Measurements from ENCODE around the gene CCT3.
A peak's percentile ranks its signal among the peaks of the same experiment; 100 is the strongest.

Gene CCT3

GRCh38 chr1:156282479-156283222 lies 55.4 kb downstream of the CCT3 start, which contains the start of gene SMG5:
SMG5 (minus strand) TSS chr1:156282825; CDS start chr1:156282680, 145 bp downstream.
- H3K9me3 ChIP-seq: no peaks in the 10 kb centered on the region
- TF ChIP-seq CTCF (IDR thresholded peaks at IDR 0.05): peak; percentile 39
- peak within 1 kb of the TSS; percentile 90 to 92 for H3K4me3 ChIP-seq (ENCODE audit: low read depth in 1 of 2, low read length in 1 of 2)
- peak within 1 kb of the TSS; percentile 94 for H3K27ac ChIP-seq
- H3K36me3 ChIP-seq: peaks cover 33% of the 10 kb centered on the region
- H3K4me1 ChIP-seq (ENCODE audit: control insufficient read depth in 1 of 2, insufficient read depth in 1 of 2, low read depth in 1 of 2, low read length in 1 of 2): peaks cover 72 to 76% of the 10 kb centered on the region in 2 experiments
- H3K27me3 ChIP-seq: no peaks in the 10 kb centered on the region

DNA sequence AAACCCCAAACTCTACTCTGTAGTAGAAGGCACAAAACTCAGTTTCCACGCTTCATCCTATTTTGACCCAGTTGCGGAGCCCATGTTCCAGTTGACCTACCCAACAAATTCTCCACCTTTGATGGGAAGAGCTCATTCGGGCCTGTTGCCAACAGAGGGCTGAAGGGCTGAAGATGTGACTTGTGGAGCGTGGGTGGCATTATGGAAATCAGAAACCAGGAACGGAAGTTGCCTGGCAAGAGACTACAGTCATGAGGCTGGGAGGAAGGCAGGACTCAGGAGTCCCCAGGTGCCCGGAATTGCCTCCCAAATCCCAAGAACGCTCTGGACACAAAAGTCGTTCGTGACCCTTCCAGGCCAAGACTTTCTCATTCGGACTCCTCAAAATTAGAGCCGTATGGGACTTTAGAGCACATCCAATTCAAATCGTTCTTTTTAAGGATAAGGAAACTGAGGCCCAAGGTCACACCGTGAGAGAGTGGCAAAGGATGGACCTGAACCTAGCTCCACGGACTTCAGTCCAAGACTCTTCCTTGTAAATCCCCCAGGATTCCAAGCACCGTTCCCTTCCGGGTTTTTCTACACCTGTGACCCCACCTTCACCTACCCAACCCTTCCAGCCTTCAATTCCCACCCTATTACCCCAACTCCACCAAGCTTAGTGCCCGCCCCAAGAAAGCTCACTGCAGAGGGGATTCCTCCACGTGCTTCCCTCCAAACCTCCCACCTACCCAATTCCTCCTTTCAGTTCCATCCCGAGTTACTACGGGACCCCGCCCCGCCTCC lies 56.2 kb downstream of the CCT3 start:
- H3K4me3 ChIP-seq (ENCODE audit: low read depth in 1 of 2, low read length in 1 of 2): peak overlapping the region; percentile 90 to 92
- peaks cover 80 to 84% of the 10 kb centered on the region in 2 experiments for H3K4me1 ChIP-seq (ENCODE audit: control insufficient read depth in 1 of 2, insufficient read depth in 1 of 2, low read depth in 1 of 2, low read length in 1 of 2)
- H3K36me3 ChIP-seq: peaks cover 30% of the 10 kb centered on the region
- H3K27me3 ChIP-seq: no peaks in the 10 kb centered on the region
- no peaks in the 10 kb centered on the region for H3K9me3 ChIP-seq
- no peak for TF ChIP-seq CTCF (IDR thresholded peaks at IDR 0.05)
- peak overlapping the region; percentile 94 for H3K27ac ChIP-seq

DNA sequence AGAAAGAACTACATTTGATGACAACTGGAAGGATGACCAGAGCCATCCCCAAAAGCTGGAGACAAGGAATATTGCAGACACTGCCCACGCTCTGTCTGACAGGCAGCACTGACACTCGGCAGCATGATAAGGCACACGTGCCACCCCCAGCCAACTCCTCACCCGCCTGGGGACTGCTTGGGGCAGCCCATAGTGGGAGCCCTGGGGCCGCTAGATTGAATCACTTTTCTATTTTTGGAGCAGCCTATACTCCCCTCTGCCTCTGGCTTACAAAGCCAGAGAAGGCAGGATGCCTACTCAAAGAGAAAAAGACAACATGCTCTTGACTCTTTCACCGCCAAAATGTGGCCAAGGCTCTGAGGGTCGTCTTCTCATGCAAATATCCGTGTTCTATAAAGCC lies 56.8 kb downstream of the CCT3 start:
- Histone ChIP-seq H3K27ac (peak overlapping the region; percentile 94), H3K36me3 (peaks cover 26% of the 10 kb centered on the region)
- no peak for TF ChIP-seq CTCF (IDR thresholded peaks at IDR 0.05)

DNA sequence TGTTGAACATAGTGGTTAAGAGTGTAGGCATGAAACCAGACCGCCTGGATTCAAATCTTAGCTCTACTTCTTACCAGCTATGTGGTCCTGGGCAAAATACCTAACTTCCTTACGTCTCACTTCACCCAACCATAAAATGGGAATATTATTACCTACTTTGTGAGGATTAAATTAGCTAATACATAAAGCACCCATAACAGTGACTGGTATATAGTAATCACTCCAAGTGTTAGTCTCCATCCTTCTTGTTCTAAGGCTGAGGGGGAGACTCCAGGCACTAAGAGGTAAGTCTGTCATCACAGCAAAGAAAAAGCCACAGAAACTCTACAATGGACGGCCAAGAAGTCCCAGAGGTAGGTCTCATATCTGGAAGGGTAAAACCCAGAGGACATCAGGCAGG lies 58.3 kb downstream of the CCT3 start:
- TF ChIP-seq CTCF (IDR thresholded peaks at IDR 0.05): no peak
- no peaks in the 10 kb centered on the region for H3K9me3 ChIP-seq
- H3K4me3 ChIP-seq (ENCODE audit: low read depth in 1 of 2, low read length in 1 of 2): no peak overlapping the region
- peak overlapping the region; percentile 94 for H3K27ac ChIP-seq
- H3K4me1 ChIP-seq (ENCODE audit: control insufficient read depth in 1 of 2, insufficient read depth in 1 of 2, low read depth in 1 of 2, low read length in 1 of 2): peaks cover 91 to 95% of the 10 kb centered on the region in 2 experiments
- no peaks in the 10 kb centered on the region for H3K27me3 ChIP-seq
- H3K36me3 ChIP-seq: peaks cover 23% of the 10 kb centered on the region

More for the DNA sequence above, 56.8 kb downstream of the CCT3 start:
- H3K4me1 ChIP-seq (ENCODE audit: control insufficient read depth in 1 of 2, insufficient read depth in 1 of 2, low read depth in 1 of 2, low read length in 1 of 2): peaks cover 86 to 90% of the 10 kb centered on the region in 2 experiments
- H3K9me3 ChIP-seq: no peaks in the 10 kb centered on the region
- no peaks in the 10 kb centered on the region for H3K27me3 ChIP-seq
- peak overlapping the region; percentile 90 to 92 for H3K4me3 ChIP-seq (ENCODE audit: low read depth in 1 of 2, low read length in 1 of 2)

DNA sequence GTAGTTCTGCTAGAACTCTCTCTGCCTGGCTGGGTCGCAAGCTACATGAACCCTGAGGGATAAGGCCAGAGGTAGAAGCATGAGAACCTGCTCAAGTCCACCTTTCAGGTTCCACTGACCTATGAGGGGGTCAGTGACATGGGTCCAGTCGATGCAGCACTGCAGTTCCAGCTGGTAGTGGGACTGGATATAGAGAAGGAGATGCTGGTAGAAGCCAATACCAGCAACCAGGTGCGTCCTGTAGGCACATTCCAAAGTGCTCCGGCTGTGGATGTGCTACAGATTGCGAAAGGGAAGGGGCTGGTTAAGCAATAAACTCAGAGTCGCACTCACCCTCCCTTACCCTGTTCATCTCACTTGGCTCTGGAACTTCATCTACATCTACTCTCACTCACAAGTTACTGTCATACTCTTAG lies 61.1 kb downstream of the CCT3 start:
- Histone ChIP-seq H3K4me3 (ENCODE audit: low read depth in 1 of 2, low read length in 1 of 2) (peak overlapping the region; percentile 25 to 50), H3K27ac (peak overlapping the region; percentile 94), H3K36me3 (peaks cover 52% of the 10 kb centered on the region)

More for the DNA sequence above, 61.1 kb downstream of the CCT3 start:
- Histone ChIP-seq H3K27me3 (no peaks in the 10 kb centered on the region), H3K4me1 (ENCODE audit: control insufficient read depth in 1 of 2, insufficient read depth in 1 of 2, low read depth in 1 of 2, low read length in 1 of 2) (peaks cover 67 to 68% of the 10 kb centered on the region in 2 experiments), H3K9me3 (no peaks in the 10 kb centered on the region)
- TF ChIP-seq CTCF (IDR thresholded peaks at IDR 0.05): no peak
